GM18867 (cell line): ENCODE results near the gene ZNF526.

Source experiments
- ATAC-seq: cut with Tn5 transposase; IDR thresholded peaks from one replicate; pipeline ENCODE4 v1.9.1; 2021; ENCODE audit warnings: mild to moderate bottlenecking, moderate library complexity; ENCODE audit not compliant: unreplicated experiment

The ZNF526 gene

GRCh38 chr19:42196011-42197001 is 23.8 kb upstream of the ZNF526 start:
- no peak for ATAC-seq

DNA sequence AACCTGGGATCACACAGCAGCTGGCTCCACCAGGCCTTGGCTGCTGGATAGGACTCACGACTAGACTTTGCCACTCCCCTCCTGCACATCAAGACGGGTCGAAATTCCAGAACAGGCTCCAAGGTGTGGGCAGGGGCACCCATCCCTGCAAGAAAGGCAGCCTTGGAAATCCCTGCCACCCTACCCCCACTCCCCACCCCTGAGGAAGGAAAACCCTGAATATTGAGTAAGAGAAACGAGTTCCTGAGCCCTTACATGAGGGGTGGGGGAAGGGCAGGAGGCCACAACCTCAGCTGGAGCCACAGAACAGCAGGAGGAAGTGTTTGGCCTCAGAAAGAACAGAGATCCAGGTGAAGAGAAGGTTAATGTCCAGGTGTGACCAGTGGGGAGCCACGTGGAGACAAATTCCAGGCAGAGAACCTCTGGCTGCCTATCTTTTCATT is 22.7 kb upstream of the ZNF526 start:
- ATAC-seq, result no peak

DNA sequence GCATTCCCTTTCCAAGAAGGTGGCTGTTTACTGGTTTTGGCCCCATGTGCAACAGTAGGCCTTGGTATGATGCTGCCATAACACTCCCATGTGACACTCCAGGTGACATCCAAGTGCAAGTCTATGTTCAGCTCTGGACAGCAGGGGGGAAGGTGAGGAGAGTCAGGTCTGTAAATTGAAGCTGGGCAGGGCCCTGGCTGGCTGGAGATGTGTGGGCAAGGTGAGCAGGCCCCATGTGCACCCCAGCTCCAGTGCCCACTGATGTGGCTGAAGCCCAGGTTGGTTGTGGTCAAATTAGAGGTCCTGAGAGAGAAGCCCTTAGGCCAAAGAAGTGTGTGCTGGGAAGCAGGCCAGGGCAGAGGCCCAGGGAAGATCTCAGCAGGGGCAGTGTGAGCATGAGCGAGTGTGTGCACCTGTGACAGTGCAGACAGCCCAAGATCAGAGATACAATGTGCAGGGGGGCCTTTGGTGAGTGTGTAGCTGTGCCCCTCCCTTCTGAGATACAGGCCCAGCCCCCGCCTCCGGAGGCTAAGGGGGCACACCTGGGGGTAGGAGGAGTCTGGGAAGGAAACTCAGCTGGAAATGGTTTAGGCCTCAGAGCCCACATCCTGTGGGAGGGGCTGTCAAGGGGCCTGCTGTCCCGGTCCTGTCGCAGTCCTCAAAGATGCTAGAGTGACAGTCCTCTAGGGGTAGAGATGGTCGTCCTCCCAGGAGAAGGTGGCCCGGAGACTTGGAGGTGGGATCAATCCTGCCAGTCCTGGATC is 21.3 kb upstream of the ZNF526 start:
- ATAC-seq, result peak; percentile 48

DNA sequence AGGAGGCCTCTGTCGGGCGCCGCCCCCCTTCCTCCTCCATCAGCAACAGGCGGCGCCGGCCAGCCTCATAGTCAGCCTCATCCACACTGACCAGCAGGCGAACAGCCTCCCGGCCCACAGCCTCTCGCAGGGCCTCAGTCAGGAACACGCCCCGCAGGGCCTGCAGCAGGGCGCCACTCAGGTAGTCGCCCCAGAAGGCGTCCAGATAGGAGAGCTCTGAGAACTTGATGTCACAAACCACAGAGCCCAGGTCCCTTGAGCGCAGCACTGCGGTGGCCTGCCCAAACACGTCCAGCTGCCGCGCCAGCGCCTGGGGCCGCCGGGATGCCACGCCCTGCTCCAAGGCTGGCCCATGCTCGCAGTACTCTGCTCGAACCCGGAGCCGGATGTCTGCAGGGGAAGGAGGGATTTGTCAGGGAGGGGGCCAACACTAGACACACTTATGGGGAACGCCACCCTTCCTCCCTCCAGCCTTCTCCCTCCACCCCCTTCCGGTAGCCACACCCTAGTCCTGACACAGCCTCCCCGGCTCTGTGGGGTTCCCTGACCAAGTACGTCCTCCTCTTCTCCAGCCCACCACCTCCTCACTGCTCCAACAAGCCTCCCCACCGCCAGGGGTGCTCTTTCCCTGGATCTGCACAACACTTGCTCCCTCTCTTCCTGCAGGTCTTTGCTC is 20.5 kb upstream of the ZNF526 start:
- peak; percentile 36 for ATAC-seq

DNA sequence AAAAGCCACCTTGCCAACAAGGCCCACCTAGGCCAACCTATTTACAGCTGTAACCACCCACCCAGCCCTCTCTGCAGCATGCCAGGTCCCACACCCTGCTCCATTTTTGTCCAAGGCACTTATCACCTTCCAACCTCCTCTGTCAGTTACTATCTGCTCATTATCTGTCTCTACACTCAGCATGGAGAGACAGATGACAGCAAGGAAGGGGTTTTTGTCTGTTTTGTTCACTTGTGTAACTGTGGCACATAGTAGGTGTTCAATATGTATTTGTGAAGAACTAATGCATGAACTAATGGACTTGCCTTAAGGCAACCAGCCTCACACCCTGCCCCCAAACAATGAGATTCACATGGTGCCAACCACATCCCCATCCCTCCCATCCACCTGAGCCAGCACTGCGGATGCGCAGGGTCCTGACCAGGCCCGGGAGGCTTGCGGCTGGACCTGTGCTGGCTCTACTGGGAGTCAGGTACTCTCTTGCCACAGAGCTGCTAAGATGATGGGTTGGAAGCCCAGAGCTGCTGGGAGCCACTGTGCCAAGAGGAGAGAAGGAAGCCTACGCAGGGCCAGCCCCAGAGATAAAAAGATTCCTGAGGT is 19.9 kb upstream of the ZNF526 start:
- ATAC-seq, result no peak

GRCh38 chr19:42201489-42202289 is 18.4 kb upstream of the ZNF526 start:
- peak; percentile 42 for ATAC-seq

GRCh38 chr19:42202290-42202880 is 17.7 kb upstream of the ZNF526 start:
- no peak for ATAC-seq

- ATAC-seq, result no peak
Measured at GRCh38 chr19:42203700-42204099, 16.4 kb upstream of the ZNF526 start.

DNA sequence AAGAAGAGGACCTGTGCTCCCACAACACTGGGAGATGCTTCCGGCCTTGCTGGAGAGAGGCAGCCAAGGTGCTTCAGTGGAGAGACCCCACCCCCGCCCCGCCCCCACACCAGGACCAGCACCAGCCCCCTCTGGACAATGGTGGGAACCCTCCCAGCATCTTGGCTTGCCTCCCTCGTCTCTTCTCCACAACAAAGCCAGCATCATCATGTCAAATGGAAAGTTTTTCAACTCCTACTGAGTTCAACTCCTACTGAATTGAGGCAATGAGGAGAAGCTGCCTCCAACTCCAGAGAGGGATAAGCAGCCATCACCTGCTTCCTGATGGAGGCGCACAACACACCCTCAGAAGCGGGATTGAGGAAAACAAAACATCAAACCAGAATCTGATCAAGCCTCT is 15.4 kb upstream of the ZNF526 start:
- no peak for ATAC-seq

DNA sequence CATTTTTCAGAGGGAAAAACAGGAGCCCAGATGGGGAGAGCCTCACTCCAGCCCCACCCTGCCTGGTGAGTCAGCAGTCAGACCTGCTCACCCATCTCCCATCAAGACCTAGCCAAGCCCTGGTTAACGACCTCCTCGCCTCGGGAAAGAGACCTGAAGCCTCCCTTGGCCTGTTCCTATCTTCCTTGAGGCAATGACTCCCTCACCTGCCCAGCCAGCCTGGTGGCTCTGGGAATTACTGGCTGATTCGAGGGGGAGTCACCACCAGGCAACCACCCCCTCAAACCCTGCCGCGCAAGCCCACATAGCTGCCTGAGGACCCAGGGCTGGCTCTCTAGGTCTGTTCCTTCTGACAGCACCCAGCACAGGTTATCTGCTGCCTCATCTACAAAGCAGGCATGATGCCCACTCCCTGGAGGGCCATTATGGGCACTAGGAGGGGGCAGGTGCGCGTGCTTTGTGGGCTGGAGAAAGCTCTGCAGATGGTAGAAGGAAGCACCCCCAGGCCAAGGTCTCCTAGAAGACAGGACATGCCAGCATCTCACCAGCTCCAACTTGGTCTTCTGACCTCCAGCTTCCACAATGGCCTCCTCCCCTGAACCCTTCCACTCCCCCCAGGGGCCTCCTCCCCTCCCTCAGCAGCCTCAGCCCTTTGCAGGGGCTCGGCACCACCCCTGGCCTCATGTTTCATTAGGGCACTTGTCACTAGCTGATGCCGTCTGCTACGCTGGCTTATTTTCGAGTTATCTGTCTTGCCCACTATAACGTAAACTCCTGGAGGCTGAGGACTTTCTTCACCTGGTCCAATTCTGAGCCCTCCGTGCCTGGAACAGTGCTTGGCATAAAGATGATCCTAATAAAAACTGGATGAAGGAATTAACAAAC is 13.0 kb upstream of the ZNF526 start:
- ATAC-seq, result no peak

- no peak for ATAC-seq
Measured at GRCh38 chr19:42207767-42208271, 12.3 kb upstream of the ZNF526 start.

- ATAC-seq, result no peak
Measured at GRCh38 chr19:42208612-42209011, 11.5 kb upstream of the ZNF526 start.

DNA sequence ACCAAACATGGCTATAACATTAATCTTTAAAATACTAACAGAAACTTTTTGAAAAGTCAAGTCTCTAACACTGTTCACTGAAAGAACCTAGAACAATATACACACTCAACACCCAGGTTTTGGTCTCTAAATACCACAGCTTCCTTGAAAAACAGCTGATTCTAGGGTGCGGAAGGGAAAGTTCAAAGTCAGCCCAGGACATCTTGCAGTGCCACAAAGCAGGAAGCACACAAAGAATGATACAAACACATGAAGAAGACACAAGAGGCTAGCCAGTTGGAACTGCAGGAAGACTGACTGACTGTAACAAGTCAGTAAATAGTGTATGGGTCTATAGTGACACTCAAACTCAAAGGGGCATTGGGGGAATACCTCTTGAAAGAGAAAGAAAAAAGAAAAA is 7.2 kb upstream of the ZNF526 start:
- ATAC-seq, result no peak

DNA sequence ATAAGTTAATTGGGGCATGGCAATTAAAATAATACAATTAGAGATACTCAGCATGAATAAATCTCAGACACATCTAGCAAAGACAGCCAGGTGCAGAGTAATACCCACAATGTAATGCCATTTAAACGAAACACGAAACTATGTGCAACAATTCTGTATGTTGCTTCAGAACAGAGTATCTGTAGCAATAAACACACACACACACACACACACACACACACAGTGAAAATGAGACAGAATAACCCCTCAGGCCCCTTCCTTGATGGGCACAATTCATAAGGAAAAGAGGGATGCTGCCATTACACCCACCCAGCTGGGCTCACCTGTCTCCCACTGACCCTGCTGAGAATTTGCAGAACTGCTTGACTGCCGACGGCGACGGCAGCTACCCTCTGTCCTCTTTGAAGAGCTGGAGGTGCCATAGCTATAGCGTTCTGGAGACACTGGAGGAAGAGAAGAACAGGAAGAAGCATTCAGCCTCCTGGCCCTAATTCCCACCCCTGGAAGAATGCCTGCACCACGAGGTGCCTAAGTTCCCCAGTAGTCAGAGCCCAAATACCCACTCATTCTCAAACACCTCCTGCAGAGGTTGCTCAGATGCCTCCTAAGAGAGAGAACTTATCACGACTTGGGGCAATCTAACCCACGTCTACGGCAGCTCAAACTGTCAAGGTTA is 5.2 kb upstream of the ZNF526 start:
- no peak for ATAC-seq

- ATAC-seq, result no peak
Measured at GRCh38 chr19:42216653-42217519, 3.2 kb upstream of the ZNF526 start.

GRCh38 chr19:42217520-42218437 is 2.3 kb upstream of the ZNF526 start, which contains the start of gene DEDD2:
Gene DEDD2 (minus strand): TSS chr19:42217677. CDS start chr19:42217007, 670 bp downstream.
- ATAC-seq, result peak; percentile 71
